Kidney (tissue), 14 donors: ENCODE results near the gene NKAIN1. TPM values are rescaled to one million over a fixed set of nuclear protein-coding genes. Genes with fewer than 3 reads are reported as not detected.

Experiments
- DNase-seq, 5 donors: peaks; one replicate each; pipeline ENCODE4 v3.0.0-alpha.2; 2013 to 2020
- FAIRE-seq: peaks from 2 replicates; lab custom pipeline; 2012; peaks lifted over from hg19 to GRCh38; lab: Jason Lieb, UNC
- H3K27ac ChIP-seq, 2 donors: one replicate each; pipeline ENCODE4 v1.7.0; 2013; ENCODE audit warnings: low read depth in 2 of 2, low read length in 2 of 2, inconsistent platforms in 1 of 2
- H3K27me3 ChIP-seq: one replicate; pipeline ENCODE4 v1.7.1; 2013; ENCODE audit warnings: low read length, inconsistent platforms; ENCODE audit not compliant: control insufficient read depth, insufficient read depth
- H3K36me3 ChIP-seq, 3 donors: one replicate each; pipeline versions ENCODE4 v1.7.0 to v1.7.1; 2013; ENCODE audit warnings: low read length in 3 of 3, control low read depth in 1 of 3, inconsistent platforms in 1 of 3; ENCODE audit not compliant: insufficient read depth in 3 of 3, control insufficient read depth in 2 of 3
- H3K4me1 ChIP-seq, 3 donors: one replicate each; pipeline versions ENCODE4 v1.7.0 to v1.7.1; 2013; ENCODE audit warnings: low read length in 3 of 3, inconsistent platforms in 1 of 3, low read depth in 1 of 3; ENCODE audit not compliant: control insufficient read depth in 2 of 3, insufficient read depth in 2 of 3
- H3K4me3 ChIP-seq, 3 donors: one replicate each; pipeline versions ENCODE4 v1.7.0 to v1.8.1; 2013; ENCODE audit warnings: low read length in 3 of 3, control low read depth in 1 of 3, inconsistent platforms in 1 of 3
- H3K9ac ChIP-seq, 3 donors: one replicate each; pipeline versions ENCODE4 v1.7.0 to v1.7.1; 2013; ENCODE audit warnings: low read length in 3 of 3, control low read depth in 1 of 3, inconsistent platforms in 1 of 3
- H3K9me3 ChIP-seq, 3 donors: one replicate each; pipeline versions ENCODE4 v1.7.0 to v1.7.1; 2013; ENCODE audit warnings: low read length in 3 of 3, control low read depth in 1 of 3, inconsistent platforms in 1 of 3; ENCODE audit not compliant: control insufficient read depth in 2 of 3, insufficient read depth in 1 of 3
- intact Hi-C: fragments of 100-400 bp; cut with DNase I; formaldehyde crosslinking; loops from one replicate; pipeline ENCODE4 v1.11.1; 2022
- polyA plus RNA-seq: library from polyadenylated mRNA; stranded (reverse); fragments of 350-450 nt; fragmentation: Illumina TruSeq; extraction: RNeasy Lipid Tissue Mini Kit (QIAGEN cat#74804); gene quantifications from one replicate; pipeline ENCODE4 v1.2.3, GENCODE V29; 2014; ENCODE audit warnings: low read depth, low replicate concordance; ENCODE audit not compliant: insufficient read depth
- total RNA-seq: library from RNA; stranded (reverse); fragmentation: NEBNext Ultra II Directional; extraction: Animal tissue kit (Norgen Biotek cat#: 25700); gene quantifications from one replicate; pipeline ENCODE4 v1.2.1, GENCODE V29; 2021
- TF ChIP-seq, protein P1 (sequence below): IDR thresholded peaks from 3 replicates; pipeline ENCODE4 v1.5.1; 2012; ENCODE audit warnings: mild to moderate bottlenecking, moderate library complexity, borderline replicate concordance; ENCODE audit not compliant: insufficient read depth; ENCODE audit errors: extremely low read depth
- donor health status: control.
- donor health status: control.
- donor health status: control.
- donor health status: control.
- donor health status: control.
- donor health status: DM: yes; HTN: yes; CAD: no.
- donor health status: Normal renal cell carcinoma (clear cell type).

The NKAIN1 gene
- total and polyA plus RNA-seq, 2 donors from 2014 or later, result 0.19 to 0.34 TPM

DNA sequence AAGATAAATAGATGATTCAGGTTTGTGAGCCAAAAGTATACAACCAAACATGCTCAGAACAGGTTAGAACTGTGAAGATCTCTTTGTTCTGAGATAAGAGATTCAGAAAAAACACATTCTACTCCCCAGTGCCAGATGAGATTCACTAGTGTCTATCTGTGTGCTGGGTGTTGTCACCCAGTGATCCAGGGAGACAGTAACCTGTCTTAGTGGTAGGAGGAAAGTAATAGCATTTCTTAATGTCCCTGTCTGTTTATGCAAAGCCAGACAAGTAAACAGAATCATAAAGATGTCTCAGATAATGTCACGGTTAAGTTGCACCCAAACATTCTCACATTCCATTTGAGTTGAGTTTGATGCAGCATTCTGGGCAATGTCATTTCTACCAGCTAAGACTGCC is 18.9 kb upstream of the NKAIN1 start:
- peaks cover 8 to 25% (median 9%) of the 10 kb centered on the region in 3 donors for H3K36me3 ChIP-seq
- H3K27me3 ChIP-seq, result no peaks in the 10 kb centered on the region
- TF ChIP-seq, protein P1, sequence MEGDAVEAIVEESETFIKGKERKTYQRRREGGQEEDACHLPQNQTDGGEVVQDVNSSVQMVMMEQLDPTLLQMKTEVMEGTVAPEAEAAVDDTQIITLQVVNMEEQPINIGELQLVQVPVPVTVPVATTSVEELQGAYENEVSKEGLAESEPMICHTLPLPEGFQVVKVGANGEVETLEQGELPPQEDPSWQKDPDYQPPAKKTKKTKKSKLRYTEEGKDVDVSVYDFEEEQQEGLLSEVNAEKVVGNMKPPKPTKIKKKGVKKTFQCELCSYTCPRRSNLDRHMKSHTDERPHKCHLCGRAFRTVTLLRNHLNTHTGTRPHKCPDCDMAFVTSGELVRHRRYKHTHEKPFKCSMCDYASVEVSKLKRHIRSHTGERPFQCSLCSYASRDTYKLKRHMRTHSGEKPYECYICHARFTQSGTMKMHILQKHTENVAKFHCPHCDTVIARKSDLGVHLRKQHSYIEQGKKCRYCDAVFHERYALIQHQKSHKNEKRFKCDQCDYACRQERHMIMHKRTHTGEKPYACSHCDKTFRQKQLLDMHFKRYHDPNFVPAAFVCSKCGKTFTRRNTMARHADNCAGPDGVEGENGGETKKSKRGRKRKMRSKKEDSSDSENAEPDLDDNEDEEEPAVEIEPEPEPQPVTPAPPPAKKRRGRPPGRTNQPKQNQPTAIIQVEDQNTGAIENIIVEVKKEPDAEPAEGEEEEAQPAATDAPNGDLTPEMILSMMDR, result no peak
- no peak for DNase-seq
- H3K9me3 ChIP-seq, result no peaks in the 10 kb centered on the region
- no peak for FAIRE-seq
- no peak overlapping the region for H3K4me3 ChIP-seq
- H3K9ac ChIP-seq, result no peak overlapping the region
- H3K4me1 ChIP-seq, result no peaks in the 10 kb centered on the region
- no peak overlapping the region for H3K27ac ChIP-seq
- intact Hi-C loops, result no loop called here

DNA sequence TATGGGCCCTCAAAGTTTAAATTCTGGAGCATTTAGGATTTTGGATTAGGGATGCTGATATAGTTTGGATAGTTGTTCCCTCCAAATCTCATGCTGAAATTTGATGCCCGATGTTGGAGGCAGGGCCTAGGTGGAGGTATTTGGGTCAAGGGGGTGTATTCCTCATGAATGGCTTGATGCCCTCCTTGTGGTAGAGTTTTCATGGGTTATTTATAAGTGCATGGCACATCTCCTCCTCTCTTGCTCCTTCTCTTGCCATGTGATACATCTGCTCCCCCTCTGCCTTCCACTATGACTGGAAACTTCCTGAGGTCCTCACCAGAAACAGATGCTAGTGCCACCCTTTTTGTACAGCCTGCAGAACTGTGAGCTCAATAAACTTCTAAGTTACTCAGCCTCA is 17.5 kb upstream of the NKAIN1 start:
- FAIRE-seq, result no peak
- H3K27me3 ChIP-seq, result no peaks in the 10 kb centered on the region

DNA sequence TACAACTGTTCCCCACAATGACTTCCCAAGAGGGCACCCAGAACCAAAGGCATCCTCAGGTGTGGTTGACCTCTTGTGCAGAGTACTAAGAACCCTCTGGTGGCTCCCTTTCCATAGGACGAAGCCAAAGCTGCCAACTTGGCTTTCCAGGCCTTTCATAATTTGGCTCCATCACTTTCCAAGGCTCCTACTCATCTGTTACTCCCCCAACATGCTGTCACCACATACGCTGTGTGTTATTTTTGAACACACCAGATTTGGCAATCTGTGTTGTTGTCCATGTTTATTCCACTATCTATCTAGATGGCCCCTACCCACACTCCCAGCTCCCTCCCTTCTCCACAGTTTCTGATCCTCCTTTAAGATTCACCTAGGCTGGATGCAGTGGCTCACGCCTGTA is 10.2 kb upstream of the NKAIN1 start:
- intact Hi-C loops, result no loop called here
- H3K9ac ChIP-seq, result no peak overlapping the region
- no peaks in the 10 kb centered on the region for H3K27me3 ChIP-seq
- FAIRE-seq, result no peak
- TF ChIP-seq, protein P1, result no peak
- no peak overlapping the region for H3K4me3 ChIP-seq
- DNase-seq, result no peak
- H3K27ac ChIP-seq, result no peak overlapping the region
- no peaks in the 10 kb centered on the region for H3K36me3 ChIP-seq
- H3K9me3 ChIP-seq, result no peaks in the 10 kb centered on the region
- no peaks in the 10 kb centered on the region for H3K4me1 ChIP-seq

More for the DNA sequence above, 17.5 kb upstream of the NKAIN1 start:
- Histone ChIP-seq H3K4me1 (no peaks in the 10 kb centered on the region), H3K27ac (no peak overlapping the region), H3K4me3 (no peak overlapping the region), H3K9ac (no peak overlapping the region), H3K9me3 (no peaks in the 10 kb centered on the region), H3K36me3 (peaks cover 8 to 25% (median 9%) of the 10 kb centered on the region in 3 donors)
- TF ChIP-seq, protein P1, result no peak
- intact Hi-C loops, result no loop called here
- DNase-seq, result no peak

DNA sequence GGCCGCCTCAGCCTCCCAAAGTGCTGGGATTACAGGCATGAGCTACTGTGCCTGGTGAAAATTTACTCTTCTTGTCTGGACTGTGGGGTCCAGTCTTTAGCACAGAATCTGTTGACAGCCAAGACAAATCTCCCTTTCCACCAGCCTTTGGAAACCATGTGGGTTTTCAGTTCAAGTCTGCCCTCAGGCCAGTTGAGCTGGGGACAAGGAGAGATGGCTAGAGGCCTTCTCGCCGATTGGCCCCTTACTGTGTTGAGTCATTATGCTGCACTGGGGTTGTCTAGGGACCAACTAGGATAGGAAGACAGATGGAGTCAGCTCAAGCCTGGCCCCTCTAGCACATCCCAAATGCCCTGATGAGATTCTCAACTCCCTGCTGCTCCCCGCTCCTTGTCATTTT is 8.6 kb upstream of the NKAIN1 start:
- TF ChIP-seq, protein P1, result no peak
- Histone ChIP-seq H3K9me3 (no peaks in the 10 kb centered on the region), H3K27me3 (no peaks in the 10 kb centered on the region), H3K36me3 (no peaks in the 10 kb centered on the region), H3K4me3 (no peak overlapping the region), H3K4me1 (no peaks in the 10 kb centered on the region), H3K9ac (no peak overlapping the region), H3K27ac (no peak overlapping the region)
- no peak for FAIRE-seq
- DNase-seq, result no peak
- intact Hi-C loops, result no loop called here
